ENCODE measurements around the gene MYO1D.
A peak's percentile ranks its signal among the peaks of the same experiment; 100 is the strongest.
"Not testable (repeated sequence)": the region's sequence is repeated elsewhere in the genome, so short reads cannot be mapped to it uniquely, and the experiment has no call there.

MYO1D gene

GRCh38 chr17:32876417-32877163 lies at the start of gene MYO1D:
Gene MYO1D, minus strand, starts transcription at chr17:32877124. Its CDS starts 252 bp downstream, at chr17:32876872.
- no peak for DNase-seq (ENCODE audit: low read depth, low spot score)

- no peak for DNase-seq (ENCODE audit: low read depth, low spot score)
Measured at GRCh38 chr17:32926183-32926582, 49.3 kb upstream of the MYO1D start.

GRCh38 chr17:32923905-32924304 lies 47.0 kb upstream of the MYO1D start:
- not testable (repeated sequence) for DNase-seq (ENCODE audit: low read depth, low spot score)

GRCh38 chr17:32921017-32921416 lies 44.1 kb upstream of the MYO1D start:
- DNase-seq (ENCODE audit: low read depth, low spot score) = no peak

GRCh38 chr17:32920293-32920692 lies 43.4 kb upstream of the MYO1D start:
- no peak for DNase-seq (ENCODE audit: low read depth, low spot score)

GRCh38 chr17:32919876-32920275 lies 43.0 kb upstream of the MYO1D start:
- not testable (repeated sequence) for DNase-seq (ENCODE audit: low read depth, low spot score)

- peak; percentile 45 for DNase-seq (ENCODE audit: low read depth, low spot score)
Measured at GRCh38 chr17:32917842-32918241, 40.9 kb upstream of the MYO1D start.

- DNase-seq (ENCODE audit: low read depth, low spot score) = no peak
Measured at GRCh38 chr17:32917081-32917480, 40.2 kb upstream of the MYO1D start.

- DNase-seq (ENCODE audit: low read depth, low spot score) = no peak
Measured at GRCh38 chr17:32916134-32916533, 39.2 kb upstream of the MYO1D start.

- DNase-seq (ENCODE audit: low read depth, low spot score) = no peak
Measured at GRCh38 chr17:32915245-32915644, 38.3 kb upstream of the MYO1D start.

GRCh38 chr17:32914181-32914580 lies 37.3 kb upstream of the MYO1D start:
- no peak for DNase-seq (ENCODE audit: low read depth, low spot score)

GRCh38 chr17:32913593-32913992 lies 36.7 kb upstream of the MYO1D start:
- DNase-seq (ENCODE audit: low read depth, low spot score) = no peak

- no peak for DNase-seq (ENCODE audit: low read depth, low spot score)
Measured at GRCh38 chr17:32912218-32912897, 35.4 kb upstream of the MYO1D start.

GRCh38 chr17:32910769-32911168 lies 33.8 kb upstream of the MYO1D start:
- no peak for DNase-seq (ENCODE audit: low read depth, low spot score)

- peak; percentile 83 for DNase-seq (ENCODE audit: low read depth, low spot score)
Measured at GRCh38 chr17:32909787-32910369, 33.0 kb upstream of the MYO1D start.

- DNase-seq (ENCODE audit: low read depth, low spot score) = no peak
Measured at GRCh38 chr17:32907583-32907982, 30.7 kb upstream of the MYO1D start.

- DNase-seq (ENCODE audit: low read depth, low spot score) = no peak
Measured at GRCh38 chr17:32904891-32905290, 28.0 kb upstream of the MYO1D start.

GRCh38 chr17:32903774-32904673 lies 27.1 kb upstream of the MYO1D start:
- DNase-seq (ENCODE audit: low read depth, low spot score) = no peak

GRCh38 chr17:32901743-32902142 lies 24.8 kb upstream of the MYO1D start:
- DNase-seq (ENCODE audit: low read depth, low spot score) = no peak

- no peak for DNase-seq (ENCODE audit: low read depth, low spot score)
Measured at GRCh38 chr17:32899236-32900013, 22.5 kb upstream of the MYO1D start.

All from iPS DF 19.7 (cell line).